GM03348 (cell line): ENCODE results near the gene METTL8.
"Not testable (repeated sequence)": the region's sequence is repeated elsewhere in the genome, so short reads cannot be mapped to it uniquely, and the experiment has no call there.

Experiments used
- DNase-seq: peaks from one replicate; pipeline ENCODE4 v3.0.0; 2012; ENCODE audit warnings: low spot score

The METTL8 gene

GRCh38 chr2:171311589-171311988 is 122.2 kb downstream of the METTL8 start:
- DNase-seq = not testable (repeated sequence)

GRCh38 chr2:171310889-171311288 is 122.9 kb downstream of the METTL8 start:
- DNase-seq = no peak

GRCh38 chr2:171309455-171310286 is 124.1 kb downstream of the METTL8 start:
- no peak for DNase-seq

- no peak for DNase-seq
Observed at GRCh38 chr2:171308280-171309054, 125.3 kb downstream of the METTL8 start.

GRCh38 chr2:171307560-171307959 is 126.2 kb downstream of the METTL8 start:
- DNase-seq = no peak

GRCh38 chr2:171297956-171298355 is 135.8 kb downstream of the METTL8 start:
- peak; percentile 67 for DNase-seq

GRCh38 chr2:171294608-171295007 is 139.2 kb downstream of the METTL8 start:
- DNase-seq = no peak

GRCh38 chr2:171293661-171294060 is 140.1 kb downstream of the METTL8 start:
- no peak for DNase-seq

GRCh38 chr2:171289991-171290390 is 143.8 kb downstream of the METTL8 start:
- no peak for DNase-seq

- peak; percentile 43 for DNase-seq
Observed at GRCh38 chr2:171289316-171289715, 144.5 kb downstream of the METTL8 start.

GRCh38 chr2:171287611-171288010 is 146.2 kb downstream of the METTL8 start:
- no peak for DNase-seq

- DNase-seq = peak; percentile 9
Observed at GRCh38 chr2:171287036-171287571, 146.7 kb downstream of the METTL8 start.

GRCh38 chr2:171281110-171281509 is 152.7 kb downstream of the METTL8 start:
- no peak for DNase-seq

- DNase-seq = no peak
Observed at GRCh38 chr2:171279983-171280790, 153.6 kb downstream of the METTL8 start.

GRCh38 chr2:171274757-171275156 is 159.0 kb downstream of the METTL8 start:
- no peak for DNase-seq

- peak; percentile 86 for DNase-seq
Observed at GRCh38 chr2:171271971-171272436, 161.8 kb downstream of the METTL8 start.

GRCh38 chr2:171271386-171271785 is 162.4 kb downstream of the METTL8 start:
- DNase-seq = no peak

GRCh38 chr2:171267855-171268629 is 165.7 kb downstream of the METTL8 start:
- no peak for DNase-seq
